Body of pancreas (tissue), 4 donors: ENCODE measurements around the gene REG3A.

Experiments
- CTCF ChIP-seq, 7 experiments: fragments of 450-650 bp in 4 of 7; fragments of 200-600 bp in 3 of 7; sonication (generic) in 3 of 7; IDR thresholded peaks; one replicate each; pipeline ENCODE4 v1.5.1; 2016 to 2019; ENCODE audit warnings: antibody characterized with exemption in 7 of 7
- POLR2A ChIP-seq, 3 donors: fragments of 450-650 bp; IDR thresholded peaks; one replicate each; pipeline ENCODE4 v1.6.1; 2016; ENCODE audit warnings: antibody characterized with exemption in 3 of 3, mild to moderate bottlenecking in 2 of 3

GRCh38 chr2:79178076-79178674, 18.6 kb upstream of the REG3A start:
- TF ChIP-seq POLR2A (IDR thresholded peaks at IDR 0.05) = no peak
- no peak for TF ChIP-seq CTCF (IDR thresholded peaks at IDR 0.05)
